DMS 273 (cell line): Measurements from ENCODE around the gene SUGCT.
A peak's percentile ranks its signal among the peaks of the same experiment; 100 is the strongest.

ENCODE experiments used
- DNase-seq: peaks from one replicate; lab custom pipeline; 2025; ENCODE audit not compliant: unreplicated experiment; lab: John Stamatoyannopoulos, UW

Gene SUGCT

GRCh38 chr7:40799493-40800403 lies 664.9 kb downstream of the SUGCT start:
- no peak for DNase-seq

GRCh38 chr7:40800771-40801170 lies 666.0 kb downstream of the SUGCT start:
- no peak for DNase-seq

- DNase-seq = no peak
These were observed 667.7 kb downstream of the SUGCT start for GRCh38 chr7:40802497-40802896.

- no peak for DNase-seq
These were observed 669.8 kb downstream of the SUGCT start for GRCh38 chr7:40804477-40805215.

GRCh38 chr7:40805361-40805760 lies 670.6 kb downstream of the SUGCT start:
- DNase-seq = no peak

- DNase-seq = peak; percentile 17
These were observed 673.7 kb downstream of the SUGCT start for GRCh38 chr7:40808378-40808942.

GRCh38 chr7:40810274-40810673 lies 675.5 kb downstream of the SUGCT start:
- no peak for DNase-seq

- DNase-seq = no peak
These were observed 676.9 kb downstream of the SUGCT start for GRCh38 chr7:40811666-40812065.

GRCh38 chr7:40815022-40815421 lies 680.2 kb downstream of the SUGCT start:
- DNase-seq = no peak

- DNase-seq = no peak
These were observed 680.7 kb downstream of the SUGCT start for GRCh38 chr7:40815512-40815911.

GRCh38 chr7:40822861-40823260 lies 688.1 kb downstream of the SUGCT start:
- DNase-seq = no peak

GRCh38 chr7:40824461-40824860 lies 689.7 kb downstream of the SUGCT start:
- no peak for DNase-seq

GRCh38 chr7:40826411-40827221 lies 691.8 kb downstream of the SUGCT start:
- DNase-seq = peak; percentile 47

- peak; percentile 89 for DNase-seq
These were observed 692.6 kb downstream of the SUGCT start for GRCh38 chr7:40827222-40828085.

- DNase-seq = no peak
These were observed 694.1 kb downstream of the SUGCT start for GRCh38 chr7:40828686-40829600.

GRCh38 chr7:40833191-40833887 lies 698.5 kb downstream of the SUGCT start:
- peak; percentile 60 for DNase-seq

GRCh38 chr7:40833888-40834234 lies 699.1 kb downstream of the SUGCT start:
- DNase-seq = peak; percentile 56

GRCh38 chr7:40836218-40836617 lies 701.4 kb downstream of the SUGCT start:
- no peak for DNase-seq
